GM18858 (cell line): Measurements from ENCODE around the gene MARCO.
"Not testable (repeated sequence)": the region's sequence is repeated elsewhere in the genome, so short reads cannot be mapped to it uniquely, and the experiment has no call there.

Experiments
- ATAC-seq: cut with Tn5 transposase; IDR thresholded peaks from one replicate; pipeline ENCODE4 v1.9.1; 2021; ENCODE audit not compliant: unreplicated experiment

The MARCO gene

GRCh38 chr2:119003856-119004255 lies 61.9 kb downstream of the MARCO start:
- not testable (repeated sequence) for ATAC-seq

GRCh38 chr2:119004602-119005001 lies 62.6 kb downstream of the MARCO start:
- ATAC-seq: no peak

- ATAC-seq: no peak
These were observed 63.1 kb downstream of the MARCO start for GRCh38 chr2:119005051-119005450.

- ATAC-seq: no peak
These were observed 63.6 kb downstream of the MARCO start for GRCh38 chr2:119005555-119005954.

GRCh38 chr2:119006441-119006840 lies 64.4 kb downstream of the MARCO start:
- no peak for ATAC-seq

- no peak for ATAC-seq
These were observed 66.1 kb downstream of the MARCO start for GRCh38 chr2:119008108-119008507.

GRCh38 chr2:119009110-119009509 lies 67.1 kb downstream of the MARCO start:
- ATAC-seq: no peak

GRCh38 chr2:119010336-119010735 lies 68.3 kb downstream of the MARCO start:
- ATAC-seq: no peak

GRCh38 chr2:119011162-119011909 lies 69.3 kb downstream of the MARCO start:
- ATAC-seq: no peak

- no peak for ATAC-seq
These were observed 69.9 kb downstream of the MARCO start for GRCh38 chr2:119011910-119012209.

- no peak for ATAC-seq
These were observed 70.6 kb downstream of the MARCO start for GRCh38 chr2:119012345-119013301.

GRCh38 chr2:119013671-119014070 lies 71.7 kb downstream of the MARCO start:
- no peak for ATAC-seq

GRCh38 chr2:119015845-119016244 lies 73.9 kb downstream of the MARCO start:
- no peak for ATAC-seq

GRCh38 chr2:119019521-119019920 lies 77.5 kb downstream of the MARCO start:
- no peak for ATAC-seq

- no peak for ATAC-seq
These were observed 80.7 kb downstream of the MARCO start for GRCh38 chr2:119022678-119023077.

- no peak for ATAC-seq
These were observed 81.5 kb downstream of the MARCO start for GRCh38 chr2:119023534-119023933.

GRCh38 chr2:119024152-119024551 lies 82.2 kb downstream of the MARCO start:
- no peak for ATAC-seq

- no peak for ATAC-seq
These were observed 82.6 kb downstream of the MARCO start for GRCh38 chr2:119024568-119024967.

- no peak for ATAC-seq
These were observed 83.0 kb downstream of the MARCO start for GRCh38 chr2:119025013-119025412.

- ATAC-seq: no peak
These were observed 83.9 kb downstream of the MARCO start for GRCh38 chr2:119025762-119026351.

- ATAC-seq: no peak
These were observed 84.9 kb downstream of the MARCO start for GRCh38 chr2:119026890-119027289.
